Calu3 (cell line): ENCODE data around the gene ATG4D. TPM values are rescaled to one million over a fixed set of nuclear protein-coding genes. Genes with fewer than 3 reads are reported as not detected.

Source experiments
- BruUV-seq: library from RNA; stranded (reverse); fragments of 400-500 nt; replicated peaks from 2 replicates; lab custom pipeline; 2021; lab: Mats Ljungman, UMichigan
- CTCF ChIA-PET: fragments of 300-600 bp; sonication (Branson Sonifier 250); formaldehyde crosslinking; loops from one replicate; lab custom pipeline; 2022; ENCODE audit warnings: antibody characterized with exemption; lab: Charles Lee
- DNase-seq: peaks from one replicate; pipeline ENCODE4 v3.0.0; 2022
- H3K27ac Mint-ChIP-seq: one replicate; pipeline ENCODE4 v1.8.0; 2022; ENCODE audit warnings: mixed read lengths; ENCODE audit not compliant: unreplicated experiment
- H3K27me3 Mint-ChIP-seq: one replicate; pipeline ENCODE4 v1.8.0; 2022; ENCODE audit warnings: mixed read lengths; ENCODE audit not compliant: unreplicated experiment
- H3K36me3 Mint-ChIP-seq: one replicate; pipeline ENCODE4 v1.8.0; 2022; ENCODE audit warnings: mild to moderate bottlenecking, moderate library complexity, mixed read lengths; ENCODE audit not compliant: insufficient read depth, unreplicated experiment
- H3K4me1 Mint-ChIP-seq: one replicate; pipeline ENCODE4 v1.8.0; 2022; ENCODE audit warnings: mild to moderate bottlenecking, low read depth, mixed read lengths; ENCODE audit not compliant: unreplicated experiment
- H3K4me3 Mint-ChIP-seq: one replicate; pipeline ENCODE4 v1.8.0; 2022; ENCODE audit warnings: mild to moderate bottlenecking, low read depth, moderate library complexity, mixed read lengths; ENCODE audit not compliant: unreplicated experiment
- H3K9me3 Mint-ChIP-seq: one replicate; pipeline ENCODE4 v1.8.0; 2022; ENCODE audit warnings: low read depth, mixed read lengths; ENCODE audit not compliant: unreplicated experiment
- CTCF ChIP-seq: fragments of 200-600 bp; IDR thresholded peaks from one replicate; pipeline ENCODE4 v1.8.0; 2022; ENCODE audit warnings: antibody characterized with exemption; ENCODE audit not compliant: unreplicated experiment
- intact Hi-C: fragments of 100-400 bp; cut with micrococcal nuclease; formaldehyde crosslinking; loops from one replicate; pipeline ENCODE4 v1.10.0; 2022; ENCODE audit not compliant: unreplicated experiment
- total RNA-seq: library from RNA; stranded (reverse); gene quantifications from 2 replicates; pipeline ENCODE4 v1.2.3, GENCODE V29; 2022

The ATG4D gene
- total RNA-seq, 1 experiment from 2014 or later = 24.5 TPM

GRCh38 chr19:10508036-10508435, 35.7 kb upstream of the ATG4D start:
- Mint-ChIP-seq H3K27me3 (peaks cover 7% of the 10 kb centered on the region), H3K4me3 (no peak overlapping the region), H3K4me1 (no peaks in the 10 kb centered on the region), H3K27ac (no peak overlapping the region), H3K36me3 (peaks cover 8% of the 10 kb centered on the region), H3K9me3 (no peaks in the 10 kb centered on the region)
- CTCF ChIA-PET = no interaction called here
- TF ChIP-seq CTCF = no peak
- no peak for DNase-seq
- intact Hi-C loops = no loop called here
- BruUV-seq = no TSS peak

GRCh38 chr19:10508707-10509106, 35.0 kb upstream of the ATG4D start:
- H3K36me3 Mint-ChIP-seq = peaks cover under 1% of the 10 kb centered on the region
- BruUV-seq = no TSS peak
- CTCF ChIA-PET = no interaction called here
- H3K27ac Mint-ChIP-seq = no peak overlapping the region
- H3K27me3 Mint-ChIP-seq = peaks cover 14% of the 10 kb centered on the region
- TF ChIP-seq CTCF = no peak
- no peak overlapping the region for H3K4me3 Mint-ChIP-seq
- no peaks in the 10 kb centered on the region for H3K9me3 Mint-ChIP-seq
- DNase-seq = no peak
- intact Hi-C loops = no loop called here
- H3K4me1 Mint-ChIP-seq = no peaks in the 10 kb centered on the region

- no peaks in the 10 kb centered on the region for H3K4me1 Mint-ChIP-seq
Observed at GRCh38 chr19:10510301-10510802, 33.4 kb upstream of the ATG4D start.

DNA sequence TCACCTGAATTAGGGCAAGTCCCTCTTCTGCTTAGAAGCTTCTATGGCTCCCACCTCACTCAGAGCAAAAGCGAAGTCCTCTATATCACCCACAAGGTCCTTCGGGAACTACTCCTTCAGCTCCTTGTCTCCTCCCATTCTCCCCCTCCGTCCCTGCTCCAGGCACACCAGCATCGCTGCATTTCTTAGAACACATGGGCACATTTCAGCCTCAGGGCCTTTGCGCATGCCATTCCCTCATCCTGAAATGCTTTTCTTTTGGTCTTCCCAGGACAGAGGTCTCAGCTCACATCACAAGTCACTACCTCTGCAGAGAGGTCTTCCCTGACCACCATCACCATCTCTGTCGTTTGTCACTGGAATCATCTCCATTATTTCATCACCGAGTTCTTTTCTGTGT, 30.5 kb upstream of the ATG4D start:
- BruUV-seq = no TSS peak
- CTCF ChIA-PET = no interaction called here
- H3K27ac Mint-ChIP-seq = no peak overlapping the region

More at GRCh38 chr19:10510301-10510802, 33.4 kb upstream of the ATG4D start:
- peak; percentile 78 for TF ChIP-seq CTCF
- DNase-seq = peak; percentile 27
- Mint-ChIP-seq H3K27ac (no peak overlapping the region), H3K27me3 (peaks cover 30% of the 10 kb centered on the region), H3K36me3 (no peaks in the 10 kb centered on the region), H3K4me3 (no peak overlapping the region), H3K9me3 (no peaks in the 10 kb centered on the region)
- intact Hi-C loops = no loop called here
- no TSS peak for BruUV-seq
- CTCF ChIA-PET = no interaction called here

More for the DNA sequence above, 30.5 kb upstream of the ATG4D start:
- Mint-ChIP-seq H3K27me3 (peaks cover 57% of the 10 kb centered on the region), H3K4me3 (no peak overlapping the region), H3K9me3 (no peaks in the 10 kb centered on the region), H3K36me3 (no peaks in the 10 kb centered on the region), H3K4me1 (peaks cover 11% of the 10 kb centered on the region)
- intact Hi-C loops = no loop called here
- no peak for TF ChIP-seq CTCF
- no peak for DNase-seq
